ENCODE measurements around the gene GRIN2C.

Gene GRIN2C

GRCh38 chr17:74860872-74861661 is 1.4 kb upstream of the GRIN2C start:
- Histone ChIP-seq H3K27me3 (ENCODE audit: insufficient read depth, poor library complexity, severe bottlenecking) (peaks cover 54% of the 10 kb centered on the region), H3K4me3 (ENCODE audit: severe bottlenecking) (no peak overlapping the region), H3K36me3 (ENCODE audit: low read depth) (0 out of 2 replicates have a peak, but pooled peaks cover 3% of the 10 kb centered on the region), H3K27ac (ENCODE audit: poor library complexity, severe bottlenecking) (no peak overlapping the region), H3K9me3 (ENCODE audit: severe bottlenecking) (no peaks in the 10 kb centered on the region), H3K4me1 (ENCODE audit: insufficient read depth, poor library complexity, severe bottlenecking) (no peaks in the 10 kb centered on the region)
- DNase-seq (ENCODE audit: low spot score) = no peak
- ATAC-seq (ENCODE audit: low read depth) = peak; percentile 5; the same call in 2 of the 3 replicates
- no peak for TF ChIP-seq CTCF (IDR thresholded peaks at IDR 0.05; ENCODE audit: poor library complexity, severe bottlenecking)

GRCh38 chr17:74860229-74860871 is 665 bp upstream of the GRIN2C start:
- H3K27ac ChIP-seq (ENCODE audit: poor library complexity, severe bottlenecking) = no peak overlapping the region
- 0 out of 2 replicates have a peak, but pooled peaks cover 3% of the 10 kb centered on the region for H3K36me3 ChIP-seq (ENCODE audit: low read depth)
- H3K4me3 ChIP-seq (ENCODE audit: severe bottlenecking) = no peak overlapping the region
- H3K27me3 ChIP-seq (ENCODE audit: insufficient read depth, poor library complexity, severe bottlenecking) = peaks cover 60% of the 10 kb centered on the region
- no peaks in the 10 kb centered on the region for H3K4me1 ChIP-seq (ENCODE audit: insufficient read depth, poor library complexity, severe bottlenecking)
- peak; percentile 23; the same call in 2 of the 3 replicates for ATAC-seq (ENCODE audit: low read depth)
- no peak for TF ChIP-seq CTCF (IDR thresholded peaks at IDR 0.05; ENCODE audit: poor library complexity, severe bottlenecking)
- DNase-seq (ENCODE audit: low spot score) = no peak
- no peaks in the 10 kb centered on the region for H3K9me3 ChIP-seq (ENCODE audit: severe bottlenecking)

DNA sequence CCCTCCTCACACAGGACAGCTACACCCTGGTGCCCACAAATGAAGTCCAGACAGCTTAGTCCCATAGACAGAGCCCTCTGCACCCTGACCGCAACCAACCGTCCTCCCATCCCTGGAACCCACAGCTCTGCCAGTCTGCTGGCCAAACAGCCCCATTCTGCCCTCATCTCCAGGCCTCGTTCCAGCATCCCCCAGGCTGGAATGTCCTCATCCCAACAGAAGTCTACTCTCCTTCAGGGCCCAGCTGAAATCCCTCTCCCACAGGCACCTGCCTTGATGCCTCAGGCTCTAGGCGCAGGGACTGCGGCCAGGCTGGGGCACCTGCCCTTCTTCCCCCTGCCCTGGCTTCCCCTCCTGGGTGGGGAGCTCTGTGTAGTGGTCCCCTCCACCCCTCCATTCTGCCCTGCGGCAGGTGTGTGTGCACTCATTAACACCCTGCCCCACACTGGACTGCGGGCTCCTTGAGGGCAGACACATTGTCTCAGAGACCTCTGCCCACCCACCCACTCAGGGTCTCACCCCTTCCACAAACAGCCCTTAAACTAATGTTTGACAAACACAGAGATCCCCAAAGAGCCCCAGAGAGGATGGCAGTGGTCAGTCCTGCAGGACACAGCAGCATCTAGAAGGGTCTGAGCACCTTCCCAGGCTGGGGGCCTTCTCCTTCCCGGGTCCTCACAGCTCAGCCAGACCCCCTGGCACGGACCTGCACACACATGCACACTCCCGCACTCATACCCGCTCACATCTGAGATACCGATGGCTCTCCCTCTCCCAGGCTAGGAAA is 820 bp downstream of the GRIN2C start:
- Histone ChIP-seq H3K27ac (ENCODE audit: poor library complexity, severe bottlenecking) (no peak overlapping the region), H3K4me1 (ENCODE audit: insufficient read depth, poor library complexity, severe bottlenecking) (no peaks in the 10 kb centered on the region), H3K9me3 (ENCODE audit: severe bottlenecking) (no peaks in the 10 kb centered on the region), H3K36me3 (ENCODE audit: low read depth) (0 out of 2 replicates have a peak, but pooled peaks cover 2% of the 10 kb centered on the region), H3K27me3 (ENCODE audit: insufficient read depth, poor library complexity, severe bottlenecking) (peaks cover 74% of the 10 kb centered on the region), H3K4me3 (ENCODE audit: severe bottlenecking) (no peak overlapping the region)
- TF ChIP-seq CTCF (IDR thresholded peaks at IDR 0.05; ENCODE audit: poor library complexity, severe bottlenecking) = no peak
- ATAC-seq (ENCODE audit: low read depth) = no peak
- DNase-seq (ENCODE audit: low spot score) = no peak

- no peak for DNase-seq (ENCODE audit: low spot score)
- Histone ChIP-seq H3K36me3 (ENCODE audit: low read depth) (no peaks in the 10 kb centered on the region), H3K4me3 (ENCODE audit: severe bottlenecking) (no peak overlapping the region), H3K27ac (ENCODE audit: poor library complexity, severe bottlenecking) (no peak overlapping the region), H3K9me3 (ENCODE audit: severe bottlenecking) (no peaks in the 10 kb centered on the region), H3K27me3 (ENCODE audit: insufficient read depth, poor library complexity, severe bottlenecking) (peaks cover 86% of the 10 kb centered on the region), H3K4me1 (ENCODE audit: insufficient read depth, poor library complexity, severe bottlenecking) (no peaks in the 10 kb centered on the region)
- TF ChIP-seq CTCF (IDR thresholded peaks at IDR 0.05; ENCODE audit: poor library complexity, severe bottlenecking) = no peak
- ATAC-seq (ENCODE audit: low read depth) = no peak
Observed at GRCh38 chr17:74857191-74857590, 2.5 kb downstream of the GRIN2C start.
